HG02970 (cell line): ENCODE measurements around the gene ITGA8.
"Not testable (repeated sequence)": the region's sequence is repeated elsewhere in the genome, so short reads cannot be mapped to it uniquely, and the experiment has no call there.

ENCODE experiments used
- ATAC-seq: cut with Tn5 transposase; IDR thresholded peaks from one replicate; pipeline ENCODE4 v1.9.1; 2021; ENCODE audit warnings: mild to moderate bottlenecking, moderate library complexity, moderate number of reproducible peaks; ENCODE audit not compliant: unreplicated experiment, low FRiP score

The ITGA8 gene

DNA sequence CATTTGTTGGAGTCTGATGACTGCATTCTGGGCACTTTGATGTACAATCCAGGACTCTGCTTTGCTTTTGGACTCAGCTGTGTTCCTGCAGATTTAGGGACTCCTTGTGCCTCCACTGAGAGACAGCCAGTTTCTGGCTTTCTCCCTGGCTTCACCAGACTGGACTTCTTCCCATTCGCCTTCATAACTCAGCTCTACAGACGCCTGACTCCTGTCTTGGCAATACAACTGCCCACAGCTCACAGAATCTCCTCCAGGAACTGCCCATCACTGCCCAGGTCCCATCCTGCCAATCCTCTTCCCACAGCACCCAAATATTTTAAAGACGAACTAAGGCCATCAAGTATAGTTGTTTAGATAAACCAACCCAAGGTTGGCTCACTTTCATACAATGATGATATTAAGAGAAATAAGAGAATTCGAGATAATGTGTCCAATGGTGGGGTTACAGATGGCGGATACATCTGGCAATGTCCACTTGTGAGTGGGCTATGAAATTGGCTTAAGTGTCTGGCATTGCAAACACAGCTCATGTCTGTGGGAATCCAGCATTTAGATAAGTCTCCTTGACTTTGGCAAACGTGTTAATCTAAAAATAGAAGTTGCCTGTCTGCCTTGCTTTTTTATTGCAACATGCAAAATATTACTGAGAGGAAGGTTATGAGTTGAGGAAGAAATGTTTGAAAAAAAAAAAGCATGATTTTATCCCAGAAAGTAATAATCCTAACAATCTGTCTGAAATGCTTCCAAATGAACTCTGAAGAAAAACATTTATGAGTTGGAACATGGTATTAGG lies 95.1 kb downstream of the ITGA8 start:
- ATAC-seq = no peak

DNA sequence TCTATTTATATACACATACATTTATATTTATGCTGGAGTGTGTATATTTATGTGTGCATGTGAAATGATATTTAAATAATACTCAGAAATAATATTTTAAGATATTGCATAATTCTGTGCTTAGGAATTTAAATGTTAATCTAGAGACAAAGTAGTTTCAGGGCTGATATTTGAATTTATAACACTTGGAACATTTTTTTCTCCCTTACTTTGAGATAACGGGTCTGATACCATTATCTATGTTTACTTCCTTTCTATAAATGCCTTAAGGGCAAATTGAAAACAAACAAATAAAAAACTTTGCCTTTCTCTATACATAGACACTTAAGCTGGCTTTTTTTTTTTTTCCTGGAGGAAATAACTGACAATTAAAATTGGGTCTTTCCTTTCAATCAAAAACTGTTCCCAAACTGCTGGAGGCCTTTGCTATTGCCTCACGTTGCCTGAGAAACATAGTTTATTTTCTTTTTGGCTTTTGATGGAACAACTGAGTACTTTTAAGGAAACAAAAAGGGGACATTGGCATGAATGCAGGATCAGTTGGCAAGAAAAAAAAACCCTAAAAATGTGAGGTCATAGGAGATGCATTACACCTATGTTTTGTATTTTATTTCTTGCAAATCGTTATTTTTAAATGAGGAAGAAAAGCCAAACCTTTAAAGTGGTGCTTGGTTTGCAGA lies 98.7 kb downstream of the ITGA8 start:
- no peak for ATAC-seq

DNA sequence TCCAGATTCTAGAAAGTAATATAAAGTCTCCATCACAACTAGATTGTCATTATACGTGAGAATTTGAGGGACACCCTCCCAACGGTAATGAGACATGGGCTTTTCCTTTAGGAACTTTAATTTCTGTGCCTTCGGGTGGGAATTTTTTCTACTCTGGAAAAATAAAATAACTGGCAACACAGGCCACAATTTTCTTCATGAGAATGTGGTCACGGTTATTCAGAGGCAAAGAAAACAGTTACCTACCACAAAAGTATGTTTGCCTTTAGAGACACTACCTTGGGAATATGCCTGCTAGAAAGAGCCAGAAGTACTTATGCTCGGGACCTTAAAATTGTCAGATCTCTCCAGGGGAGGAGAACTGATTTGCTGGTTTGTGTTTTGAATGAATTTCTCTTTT lies 99.4 kb downstream of the ITGA8 start:
- no peak for ATAC-seq

DNA sequence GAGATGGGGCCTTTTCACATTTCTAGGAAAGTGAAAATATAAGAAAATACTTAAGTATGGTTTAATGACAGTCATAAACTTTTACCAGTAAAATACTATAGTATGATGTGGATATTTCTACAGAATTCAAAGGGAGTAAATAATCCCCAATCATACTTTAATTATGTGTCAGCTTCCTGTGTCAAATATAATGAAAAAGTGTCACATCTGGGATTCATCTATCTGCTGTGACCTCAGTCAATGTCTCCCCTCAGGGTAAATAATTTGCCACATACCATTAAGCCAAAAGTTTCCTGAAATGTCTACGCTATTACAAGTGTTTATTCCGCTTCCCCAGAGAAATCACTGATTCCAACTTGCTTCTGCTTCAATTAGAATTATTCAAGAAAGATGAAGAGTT lies 110.5 kb downstream of the ITGA8 start:
- ATAC-seq = no peak

DNA sequence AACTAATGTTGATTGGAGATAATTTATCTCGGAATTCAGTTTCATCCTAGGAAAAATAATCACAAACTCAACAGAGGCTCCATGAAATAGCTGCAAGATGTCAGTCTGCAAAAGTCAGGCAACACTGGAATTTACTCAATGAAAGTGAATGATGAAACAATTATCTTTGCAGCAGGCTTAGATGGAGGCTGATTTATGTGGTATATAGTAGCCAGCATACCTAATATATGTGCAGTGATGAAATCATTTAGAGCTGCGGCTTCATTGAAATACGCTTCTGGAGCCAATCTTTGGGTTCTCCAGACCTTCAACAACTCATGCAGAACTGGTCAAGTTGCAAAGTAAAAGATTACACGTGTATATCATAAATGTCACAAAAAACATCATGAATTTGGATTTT lies 113.3 kb downstream of the ITGA8 start:
- no peak for ATAC-seq

DNA sequence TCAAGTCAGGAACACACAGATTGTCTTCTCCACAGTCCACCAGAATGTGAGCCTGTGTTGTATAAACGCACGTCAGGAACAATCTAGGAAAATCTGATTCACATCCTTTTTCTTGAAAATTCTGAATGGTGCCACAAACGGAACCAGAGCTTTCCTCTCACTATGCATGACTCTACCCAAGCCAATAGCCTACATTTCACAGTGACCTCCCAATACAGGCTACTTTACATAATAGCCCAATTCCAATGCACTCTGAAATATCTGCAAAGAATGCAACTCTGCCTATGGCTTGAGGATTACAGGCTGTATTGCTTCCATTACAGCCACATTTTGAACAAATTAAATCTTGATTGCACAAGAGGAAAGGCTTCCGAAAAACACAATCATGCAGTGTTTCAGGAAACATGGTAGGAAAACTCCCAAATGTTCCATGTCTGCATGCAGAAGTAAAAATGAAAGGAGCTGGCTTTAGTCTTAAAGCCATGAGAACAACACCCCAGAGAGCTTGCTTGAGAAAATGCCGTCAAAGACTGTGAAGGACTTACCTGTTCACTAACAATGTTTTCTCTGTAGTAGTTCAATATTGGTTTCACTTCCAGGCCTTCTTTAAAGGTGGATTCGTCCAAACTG lies 113.9 kb downstream of the ITGA8 start:
- no peak for ATAC-seq

DNA sequence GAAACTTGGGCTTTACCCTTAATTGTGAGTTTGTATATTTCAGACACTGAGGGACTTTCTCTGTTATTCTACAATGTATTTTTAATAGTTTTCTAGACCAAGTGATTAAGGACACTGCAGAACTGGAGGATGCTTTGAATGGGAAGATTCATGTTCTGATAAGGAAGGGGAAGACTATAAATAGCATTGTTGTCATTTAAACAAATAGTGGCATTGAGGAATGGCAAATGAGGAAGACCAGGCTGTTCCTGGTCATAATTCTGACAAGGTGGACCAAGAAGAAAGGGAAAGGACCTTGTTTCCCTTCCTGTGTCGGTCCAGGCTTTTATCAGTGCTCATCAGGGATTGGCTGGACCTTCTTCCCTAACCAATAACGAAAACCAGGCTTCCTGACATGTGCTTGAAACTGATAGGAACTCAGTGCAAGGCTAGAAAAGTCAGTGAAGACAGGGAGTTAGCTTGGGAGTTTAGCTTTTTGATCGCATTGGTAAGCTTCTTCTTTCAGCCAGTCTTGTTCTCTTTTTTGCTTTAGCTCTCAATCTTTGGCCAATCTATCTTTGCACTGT lies 116.2 kb downstream of the ITGA8 start:
- ATAC-seq = no peak

DNA sequence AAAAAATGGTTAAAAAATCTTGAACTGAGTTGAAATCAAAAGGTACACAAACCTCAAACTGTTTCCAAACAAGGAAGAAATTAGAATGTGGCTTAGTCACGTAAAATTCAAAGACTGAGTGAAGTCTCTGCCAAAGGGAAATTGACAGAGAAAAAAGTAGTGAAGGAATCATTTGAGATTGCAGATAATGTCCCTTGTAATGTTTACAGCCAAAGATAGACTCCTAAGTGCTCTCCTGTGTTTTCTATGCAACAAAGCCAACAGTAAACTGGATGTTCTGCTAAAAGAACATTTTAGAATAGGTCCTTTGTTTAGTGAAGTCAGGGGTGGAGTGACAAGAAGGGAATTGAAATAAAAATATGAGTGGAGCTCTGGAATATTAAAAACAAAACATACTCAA lies 117.9 kb downstream of the ITGA8 start:
- ATAC-seq = no peak

DNA sequence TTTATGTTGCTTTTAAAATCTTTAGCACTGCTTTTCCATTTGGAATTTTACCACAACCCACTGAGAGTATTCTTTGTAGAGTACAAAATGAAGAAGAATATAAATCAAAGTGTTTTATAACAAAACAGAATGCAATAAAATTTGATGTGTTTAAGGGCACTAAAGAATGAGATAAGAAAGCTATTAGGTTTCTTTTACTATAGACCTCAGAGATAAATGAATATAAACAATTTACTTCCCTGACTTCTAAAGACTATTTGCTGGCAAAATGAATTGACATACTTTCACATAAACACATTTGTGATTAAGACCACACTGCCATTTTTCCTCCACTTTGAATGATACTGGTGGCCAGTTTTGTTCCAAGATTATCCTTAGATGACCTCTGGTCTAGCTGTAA lies 124.5 kb downstream of the ITGA8 start:
- ATAC-seq = no peak

DNA sequence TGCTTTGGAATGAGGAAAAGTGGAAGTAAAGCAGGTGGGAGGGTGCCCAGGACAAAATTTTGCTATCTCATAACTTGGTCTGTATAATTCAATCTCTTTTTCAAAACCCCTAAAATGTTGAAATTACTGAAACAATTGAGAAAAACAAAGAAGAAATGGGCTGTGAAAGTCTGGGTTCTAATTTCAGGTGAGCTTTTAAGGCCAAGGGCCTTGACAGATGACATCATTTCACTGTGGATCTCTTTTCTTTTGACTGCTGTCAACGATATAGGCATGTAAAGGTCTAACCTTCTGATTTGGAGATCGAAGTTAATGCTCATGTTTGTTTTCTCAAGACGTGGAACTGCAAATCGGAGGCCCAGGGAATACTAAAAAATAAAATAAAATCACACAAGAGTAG lies 127.8 kb downstream of the ITGA8 start:
- no peak for ATAC-seq

DNA sequence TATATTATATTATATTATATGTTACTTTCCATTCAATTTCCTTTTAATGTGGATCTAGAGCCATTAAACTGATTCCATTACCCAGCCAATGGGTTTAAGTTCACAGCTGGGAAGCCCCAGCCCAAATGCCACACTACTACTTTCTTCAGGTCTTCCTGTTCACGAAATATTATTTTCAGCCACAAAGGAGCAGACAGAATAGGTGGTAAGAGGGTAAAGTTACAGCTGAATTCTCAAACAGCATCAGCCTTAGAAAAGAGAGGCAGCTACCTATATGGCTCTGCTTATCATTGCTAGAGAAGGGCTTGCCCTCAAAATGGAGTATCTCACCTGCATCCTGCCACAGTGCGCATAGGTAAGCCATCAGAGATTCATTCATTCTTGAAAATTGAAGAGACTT lies 128.3 kb downstream of the ITGA8 start:
- no peak for ATAC-seq

DNA sequence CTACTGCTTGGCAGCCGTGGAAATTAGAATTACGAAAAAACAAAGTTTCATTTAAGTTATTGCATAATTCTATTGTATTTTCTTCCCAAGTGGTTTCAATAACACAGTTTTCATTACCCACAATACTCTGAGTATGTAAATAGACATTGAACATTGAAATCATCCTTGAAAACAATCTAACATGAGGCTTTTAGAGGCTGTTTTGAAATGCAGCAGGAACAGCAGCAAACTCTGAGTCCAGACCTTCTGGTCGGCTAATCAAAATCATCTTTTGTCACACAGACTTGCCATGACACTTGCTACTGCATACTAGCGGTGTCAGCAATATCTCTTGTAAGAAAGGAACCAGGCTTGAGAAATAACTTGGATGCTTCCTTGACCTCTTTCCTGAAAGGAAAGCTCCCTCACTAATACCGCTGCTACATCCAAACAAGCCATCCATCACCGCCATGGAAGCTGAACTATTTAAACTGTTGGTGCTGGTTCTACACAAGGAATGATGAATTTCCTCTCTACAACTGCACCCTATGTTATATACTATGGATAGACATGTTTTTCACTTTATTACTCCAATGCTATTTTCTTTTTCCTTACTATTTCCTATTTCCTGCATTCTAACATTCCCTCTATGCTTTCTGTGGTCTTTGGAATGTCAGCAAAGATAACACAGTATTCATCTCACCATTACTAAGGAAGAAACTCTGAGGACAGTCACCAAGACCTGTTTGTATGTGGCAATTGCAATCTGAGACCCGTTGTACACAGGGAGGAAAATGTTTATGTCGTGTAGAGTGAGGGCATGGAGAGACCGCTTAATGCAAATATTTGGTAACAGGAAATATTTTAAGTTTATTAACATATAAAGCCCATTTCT lies 130.8 kb downstream of the ITGA8 start:
- ATAC-seq = no peak

DNA sequence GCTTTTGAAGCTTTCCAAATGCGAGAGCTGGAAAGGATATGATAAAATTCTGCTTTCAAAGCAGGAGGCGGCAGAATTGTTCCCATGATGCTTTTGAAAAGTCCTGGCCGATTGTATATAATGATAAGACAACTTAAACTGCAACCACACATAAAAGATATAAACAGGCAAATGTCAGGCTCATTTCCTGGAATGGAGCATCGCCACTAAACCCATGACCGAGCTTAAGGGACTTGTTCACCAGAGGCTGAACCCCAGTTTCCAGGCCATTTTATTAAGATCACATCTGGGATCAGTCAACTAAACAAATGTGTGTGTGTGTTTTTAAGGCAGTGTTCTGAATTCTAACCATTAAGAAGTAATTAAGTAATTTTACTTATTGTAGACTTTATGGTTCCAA lies 131.6 kb downstream of the ITGA8 start:
- no peak for ATAC-seq

DNA sequence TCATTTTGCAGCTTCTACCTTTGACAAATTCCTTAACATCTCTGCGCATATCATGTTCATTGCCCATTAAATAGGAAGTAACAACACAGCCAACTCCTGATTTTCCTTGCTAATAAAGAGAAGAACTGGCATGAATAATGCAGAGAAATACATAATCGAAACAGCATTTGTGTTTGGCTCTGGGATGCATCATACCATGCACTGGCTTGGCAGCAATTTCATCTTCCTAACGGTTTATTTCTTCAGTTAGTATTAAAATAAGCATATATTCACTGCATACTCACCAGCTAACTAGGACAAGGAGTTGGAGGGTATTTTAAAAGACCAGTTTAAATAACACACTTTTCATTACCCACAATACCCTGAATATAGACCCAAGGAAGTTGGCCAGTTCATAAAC lies 132.5 kb downstream of the ITGA8 start:
- ATAC-seq = no peak

DNA sequence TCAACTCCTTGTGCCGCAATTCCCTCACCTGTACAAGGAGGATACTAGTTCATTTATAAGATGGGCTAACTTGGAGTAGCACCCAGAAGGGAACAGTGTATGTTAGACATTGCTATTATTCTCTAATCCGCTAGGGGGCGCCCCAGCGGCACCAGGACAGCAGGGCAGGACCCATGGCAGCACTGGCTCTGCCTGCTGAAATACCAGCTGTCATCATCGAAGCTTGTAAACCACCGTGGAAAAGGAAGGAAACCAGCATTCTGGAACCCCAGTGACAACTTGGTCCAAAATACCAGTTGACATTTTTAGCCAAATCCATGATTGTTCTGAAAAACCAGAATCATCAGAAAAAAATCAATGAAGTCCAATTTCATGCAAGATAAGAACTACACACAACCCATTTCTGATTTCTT lies 134.4 kb downstream of the ITGA8 start:
- ATAC-seq = peak; percentile 66

DNA sequence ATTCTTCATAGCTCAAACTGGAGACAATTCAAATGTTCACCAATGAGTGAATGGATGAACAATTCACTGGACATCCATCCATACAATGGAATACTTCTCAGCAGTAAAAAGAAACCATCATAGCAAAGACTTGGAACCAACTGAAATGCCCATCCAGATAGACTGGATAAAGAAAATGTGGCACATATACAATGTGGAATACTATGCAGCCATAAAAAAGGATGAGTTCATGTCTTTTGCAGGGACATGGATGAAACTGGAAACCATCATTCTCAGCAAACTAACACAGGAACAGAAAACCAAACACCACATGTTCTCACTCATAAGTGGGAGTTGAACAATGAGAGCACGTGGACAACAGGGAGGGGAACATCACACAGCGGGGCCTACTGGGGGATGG lies 136.8 kb downstream of the ITGA8 start:
- not testable (repeated sequence) for ATAC-seq

DNA sequence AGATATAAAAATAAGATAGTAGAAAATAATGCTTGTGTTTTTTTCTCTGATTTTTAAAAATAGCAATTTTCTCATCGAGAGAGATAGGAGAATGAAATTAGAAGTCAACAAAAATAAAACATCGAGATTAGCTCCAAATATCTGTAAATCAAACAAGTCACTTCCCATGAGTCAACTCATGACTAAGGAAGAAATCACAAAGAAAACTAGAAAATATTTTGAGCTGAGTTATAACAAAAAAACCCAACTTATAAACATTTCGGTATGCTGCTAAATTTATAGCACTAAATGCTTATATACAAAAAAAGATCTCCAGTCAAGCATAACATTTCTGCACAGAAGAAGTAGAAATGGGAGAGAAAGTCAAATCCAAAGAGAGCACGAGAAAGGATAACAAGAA lies 140.1 kb downstream of the ITGA8 start:
- no peak for ATAC-seq

DNA sequence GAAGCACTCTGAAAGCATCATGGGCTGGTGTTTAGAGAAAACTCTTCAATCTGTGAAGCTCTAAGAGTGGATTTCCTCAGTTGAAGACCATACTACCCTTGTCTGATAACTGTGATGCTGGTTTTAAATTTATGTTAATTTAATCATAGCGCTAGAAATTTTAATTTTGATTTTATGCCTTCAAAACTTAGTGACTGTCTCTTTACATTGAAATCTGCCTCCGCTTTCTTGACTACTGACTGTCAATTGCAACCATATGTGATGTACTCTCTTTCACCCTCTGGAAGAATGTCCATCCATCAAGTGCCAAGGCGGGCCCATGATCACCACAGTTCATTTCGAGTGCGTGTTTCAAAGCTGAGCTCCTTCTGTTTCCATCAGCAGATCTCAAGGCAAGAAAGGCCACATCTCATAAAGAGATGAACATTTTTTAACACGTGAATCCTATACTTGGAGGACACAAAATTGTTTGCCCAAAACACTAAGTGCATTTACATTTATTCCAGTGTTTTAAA lies 147.1 kb downstream of the ITGA8 start:
- no peak for ATAC-seq

DNA sequence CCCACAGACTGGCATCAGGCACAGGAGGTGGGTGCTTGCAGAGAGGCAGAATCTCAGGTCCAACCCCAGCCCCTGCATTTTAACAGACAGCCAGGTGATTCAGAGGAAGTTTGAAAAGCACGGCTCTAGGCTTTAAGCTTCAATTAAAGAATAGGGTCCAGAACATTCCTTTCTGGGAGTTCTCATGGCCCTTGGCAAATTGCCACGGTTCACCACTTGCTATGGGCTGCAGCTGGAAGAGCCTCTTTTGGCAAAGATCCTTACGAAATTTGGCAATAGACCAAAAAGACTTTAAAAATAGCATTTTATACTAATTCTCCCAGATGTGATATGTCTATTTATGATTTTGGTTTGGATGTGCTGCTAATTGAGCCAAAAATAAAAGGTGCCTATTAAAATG lies 148.1 kb downstream of the ITGA8 start:
- no peak for ATAC-seq

DNA sequence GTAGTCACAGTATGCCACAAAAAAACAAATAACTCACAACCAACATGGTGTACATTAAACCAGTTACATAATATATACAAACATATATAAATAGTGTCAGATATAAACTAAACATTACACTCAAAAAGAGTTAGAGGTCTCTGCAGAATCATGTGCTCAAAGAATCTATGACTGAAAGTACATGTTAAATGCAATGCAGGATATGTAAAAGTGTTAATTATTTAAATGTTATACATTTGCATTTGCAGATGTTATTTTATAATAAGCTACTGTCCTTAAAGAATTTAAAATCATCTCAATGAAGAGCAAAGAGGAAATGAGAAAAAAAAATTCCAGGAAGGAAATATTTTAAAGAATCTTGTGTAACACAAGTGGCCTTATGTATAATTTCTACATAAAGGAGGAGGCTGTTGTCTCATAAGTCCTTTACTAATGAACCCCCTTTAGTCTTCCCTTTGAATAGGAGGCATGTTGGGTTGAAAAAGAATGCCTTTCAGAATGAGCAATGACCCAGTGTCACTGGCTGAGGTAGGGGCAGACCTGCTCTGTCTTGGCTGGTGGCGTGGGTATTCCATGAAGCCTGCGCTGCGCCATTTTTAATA lies 148.9 kb downstream of the ITGA8 start:
- no peak for ATAC-seq
